Measurements from ENCODE around the gene CREM.

GRCh38 chr10:35214607-35215020 lies 88.0 kb downstream of the CREM start:
- TF ChIP-seq, protein P1, sequence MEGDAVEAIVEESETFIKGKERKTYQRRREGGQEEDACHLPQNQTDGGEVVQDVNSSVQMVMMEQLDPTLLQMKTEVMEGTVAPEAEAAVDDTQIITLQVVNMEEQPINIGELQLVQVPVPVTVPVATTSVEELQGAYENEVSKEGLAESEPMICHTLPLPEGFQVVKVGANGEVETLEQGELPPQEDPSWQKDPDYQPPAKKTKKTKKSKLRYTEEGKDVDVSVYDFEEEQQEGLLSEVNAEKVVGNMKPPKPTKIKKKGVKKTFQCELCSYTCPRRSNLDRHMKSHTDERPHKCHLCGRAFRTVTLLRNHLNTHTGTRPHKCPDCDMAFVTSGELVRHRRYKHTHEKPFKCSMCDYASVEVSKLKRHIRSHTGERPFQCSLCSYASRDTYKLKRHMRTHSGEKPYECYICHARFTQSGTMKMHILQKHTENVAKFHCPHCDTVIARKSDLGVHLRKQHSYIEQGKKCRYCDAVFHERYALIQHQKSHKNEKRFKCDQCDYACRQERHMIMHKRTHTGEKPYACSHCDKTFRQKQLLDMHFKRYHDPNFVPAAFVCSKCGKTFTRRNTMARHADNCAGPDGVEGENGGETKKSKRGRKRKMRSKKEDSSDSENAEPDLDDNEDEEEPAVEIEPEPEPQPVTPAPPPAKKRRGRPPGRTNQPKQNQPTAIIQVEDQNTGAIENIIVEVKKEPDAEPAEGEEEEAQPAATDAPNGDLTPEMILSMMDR (IDR thresholded peaks at IDR 0.05; ENCODE audit: control extremely low read depth in 1 of 3, insufficient read depth in 1 of 3, low read depth in 1 of 3, low read length in 3 of 3): no peak
- TF ChIP-seq PHF8 (conservative IDR thresholded peaks at IDR 0.05; ENCODE audit: low read depth, low read length) (no peak), BCL11A (IDR thresholded peaks at IDR 0.05; ENCODE audit: low read depth in 2 of 2, low read length in 2 of 2) (no peak), MAX (IDR thresholded peaks at IDR 0.05) (no peak), CREB1 (IDR thresholded peaks at IDR 0.05) (no peak), TAF1 (IDR thresholded peaks at IDR 0.05; ENCODE audit: low read depth, low read length) (no peak), EZH2 (IDR thresholded peaks at IDR 0.05; ENCODE audit: low read depth, low read length, severe bottlenecking) (no peak), ZNF274 (IDR thresholded peaks at IDR 0.05; ENCODE audit: borderline replicate concordance, extremely low read depth, low read length) (no peak), NRF1 (IDR thresholded peaks at IDR 0.05; ENCODE audit: low read depth, low read length) (no peak), SRF (IDR thresholded peaks at IDR 0.05; ENCODE audit: low read depth, low read length) (no peak), TBP (IDR thresholded peaks at IDR 0.05; ENCODE audit: low read depth, low read length) (no peak)
